22Rv1 (cell line): ENCODE data around the gene FGF21.

ENCODE experiments used
- H3K27ac ChIP-seq: fragments of 450-650 bp; 2 replicates; pipeline ENCODE4 v1.5.1; 2017
- ZFX ChIP-seq: fragments of 450-650 bp; IDR thresholded peaks from 2 replicates; pipeline ENCODE4 v1.6.1; 2017; ENCODE audit warnings: antibody characterized with exemption, borderline replicate concordance
- TF ChIP-seq, protein P1 (sequence below): fragments of 450-650 bp; IDR thresholded peaks from 2 replicates; pipeline ENCODE4 v1.5.1; 2017; ENCODE audit warnings: mild to moderate bottlenecking

FGF21 gene

DNA sequence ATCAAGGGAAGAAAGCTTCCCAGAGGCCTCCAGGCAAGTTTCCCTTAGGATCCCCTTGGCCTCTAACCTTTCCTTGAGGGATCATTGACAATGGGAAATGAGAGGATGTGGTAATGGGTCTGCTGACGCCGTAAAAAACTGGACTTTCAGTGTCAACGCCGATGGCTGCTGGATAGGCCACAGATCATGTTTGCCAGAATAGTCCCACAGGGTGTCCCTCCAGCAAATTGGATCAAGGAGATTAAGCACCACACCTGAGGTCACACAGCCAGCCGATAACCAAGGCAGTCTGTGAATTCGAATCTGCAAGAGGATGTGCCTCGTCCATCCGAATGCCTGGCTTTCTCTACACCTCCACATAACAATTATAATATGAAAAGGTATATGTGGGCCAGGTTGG lies 37.9 kb downstream of the FGF21 start:
- no peak overlapping the region for H3K27ac ChIP-seq
- TF ChIP-seq, protein P1, sequence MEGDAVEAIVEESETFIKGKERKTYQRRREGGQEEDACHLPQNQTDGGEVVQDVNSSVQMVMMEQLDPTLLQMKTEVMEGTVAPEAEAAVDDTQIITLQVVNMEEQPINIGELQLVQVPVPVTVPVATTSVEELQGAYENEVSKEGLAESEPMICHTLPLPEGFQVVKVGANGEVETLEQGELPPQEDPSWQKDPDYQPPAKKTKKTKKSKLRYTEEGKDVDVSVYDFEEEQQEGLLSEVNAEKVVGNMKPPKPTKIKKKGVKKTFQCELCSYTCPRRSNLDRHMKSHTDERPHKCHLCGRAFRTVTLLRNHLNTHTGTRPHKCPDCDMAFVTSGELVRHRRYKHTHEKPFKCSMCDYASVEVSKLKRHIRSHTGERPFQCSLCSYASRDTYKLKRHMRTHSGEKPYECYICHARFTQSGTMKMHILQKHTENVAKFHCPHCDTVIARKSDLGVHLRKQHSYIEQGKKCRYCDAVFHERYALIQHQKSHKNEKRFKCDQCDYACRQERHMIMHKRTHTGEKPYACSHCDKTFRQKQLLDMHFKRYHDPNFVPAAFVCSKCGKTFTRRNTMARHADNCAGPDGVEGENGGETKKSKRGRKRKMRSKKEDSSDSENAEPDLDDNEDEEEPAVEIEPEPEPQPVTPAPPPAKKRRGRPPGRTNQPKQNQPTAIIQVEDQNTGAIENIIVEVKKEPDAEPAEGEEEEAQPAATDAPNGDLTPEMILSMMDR = no peak
- no peak for TF ChIP-seq ZFX

DNA sequence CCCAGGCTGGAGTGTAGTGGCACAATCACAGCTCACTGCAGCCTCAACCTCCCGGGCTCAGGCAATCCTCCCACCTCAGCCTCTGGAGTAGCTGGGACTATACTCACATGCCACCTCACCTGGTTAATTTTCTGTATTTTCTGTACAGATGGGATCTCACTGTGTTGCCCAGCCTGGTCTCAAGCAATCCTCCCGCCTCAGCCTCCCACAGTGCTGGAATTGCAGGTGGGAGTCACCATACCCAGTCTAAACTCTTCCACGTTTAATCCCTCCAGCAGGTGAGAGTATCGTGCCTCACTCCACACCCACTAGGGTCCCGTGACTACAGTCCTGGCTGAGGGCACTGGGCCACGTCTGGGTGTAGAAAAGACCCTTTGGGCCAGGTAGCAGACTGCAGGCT lies 39.0 kb downstream of the FGF21 start:
- 0 out of 2 replicates have a peak overlapping the region, but pooled peaks have one; percentile 56 for H3K27ac ChIP-seq
- TF ChIP-seq, protein P1 = no peak

DNA sequence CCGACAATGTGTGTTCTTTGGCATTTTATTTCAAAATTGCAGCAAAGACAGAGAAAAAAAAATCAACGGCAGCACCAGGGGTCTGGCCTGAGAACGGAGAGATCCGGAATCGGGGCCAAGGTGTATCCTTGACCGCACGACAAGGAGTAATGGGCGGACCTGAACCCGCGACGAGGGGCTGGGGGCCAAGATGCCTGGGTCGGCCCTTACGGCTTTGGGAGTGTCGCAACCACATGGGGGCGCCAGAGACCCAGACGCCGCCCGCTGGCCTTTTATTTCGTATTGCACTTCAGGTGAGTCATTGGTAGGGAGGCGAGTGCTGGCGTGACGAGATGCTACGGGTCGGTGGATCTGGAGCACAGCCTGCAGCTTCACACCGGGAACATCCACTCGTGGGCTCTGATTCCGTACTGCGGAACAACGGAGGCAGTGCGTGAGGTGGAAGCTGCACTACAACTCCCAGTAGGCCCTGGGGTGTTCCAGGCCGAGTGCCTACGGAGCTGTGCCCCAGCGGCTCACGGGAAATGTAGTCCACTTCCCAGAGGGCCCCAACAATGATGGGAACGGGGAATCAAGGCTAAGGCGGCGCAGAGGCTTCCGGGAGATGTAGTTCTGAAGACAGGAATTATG lies 39.8 kb downstream of the FGF21 start:
- H3K27ac ChIP-seq = peak overlapping the region; percentile 56
- no peak for TF ChIP-seq ZFX
- TF ChIP-seq, protein P1 = peak; percentile 97

DNA sequence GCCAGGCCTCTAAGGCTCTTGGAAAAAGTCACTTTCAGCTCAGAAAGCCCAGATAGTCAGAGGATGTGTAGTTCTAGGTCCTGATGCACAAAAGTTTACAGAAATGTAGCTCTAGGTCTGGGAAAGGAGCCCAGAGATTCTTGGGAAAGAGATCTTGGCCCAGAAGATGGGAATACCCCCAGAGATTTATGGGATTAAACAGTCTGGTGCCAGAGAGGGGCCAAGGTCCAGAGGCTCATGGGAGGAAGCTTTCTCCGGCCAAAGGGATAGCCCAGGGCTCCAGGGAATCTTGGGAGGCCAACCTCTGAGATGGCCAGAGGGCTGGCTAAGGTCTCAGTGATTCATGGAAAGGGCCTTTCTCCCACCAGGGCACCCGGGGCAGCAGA lies 40.4 kb downstream of the FGF21 start:
- peak overlapping the region; percentile 56 for H3K27ac ChIP-seq
- no peak for TF ChIP-seq ZFX
- TF ChIP-seq, protein P1 = no peak

DNA sequence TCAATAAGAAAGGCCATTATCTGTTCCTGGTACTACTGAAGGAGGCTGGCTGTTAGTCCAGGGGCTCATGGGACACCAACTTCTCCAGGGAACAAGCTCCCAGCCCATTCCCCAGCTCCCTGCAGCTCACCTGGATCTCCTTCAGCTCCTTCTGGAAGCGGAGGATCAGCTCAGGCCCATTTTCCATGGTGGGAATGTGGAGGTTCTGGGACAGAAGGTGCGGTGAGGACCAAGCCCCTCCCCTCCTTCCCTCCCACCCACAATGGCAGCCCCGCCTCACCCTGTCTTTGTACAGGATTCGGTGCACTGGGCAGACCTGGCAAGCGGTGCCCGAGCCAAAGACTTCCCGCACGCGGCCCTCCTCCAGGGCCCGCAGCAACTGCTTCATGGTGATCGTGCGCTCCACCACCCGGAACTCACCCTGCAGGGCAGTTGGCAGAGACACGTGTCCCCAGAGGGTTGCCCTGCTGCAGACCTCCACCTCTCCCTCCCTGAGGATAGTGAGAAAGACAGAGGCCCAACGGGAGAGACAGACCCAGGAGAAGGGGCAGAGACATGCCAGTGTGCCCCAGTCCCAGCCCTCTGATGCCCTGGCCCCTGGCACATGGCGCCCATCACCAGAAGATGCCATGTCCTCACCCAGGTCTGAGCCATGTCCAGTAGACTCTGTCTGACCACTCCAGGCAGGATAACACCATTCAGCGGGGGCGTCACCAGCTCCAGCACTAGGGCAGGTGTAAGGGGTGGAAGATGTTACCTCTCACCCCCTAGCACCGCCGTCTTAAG lies 41.2 kb downstream of the FGF21 start:
- TF ChIP-seq, protein P1 = no peak
- no peak for TF ChIP-seq ZFX
- peak overlapping the region; percentile 56 for H3K27ac ChIP-seq

DNA sequence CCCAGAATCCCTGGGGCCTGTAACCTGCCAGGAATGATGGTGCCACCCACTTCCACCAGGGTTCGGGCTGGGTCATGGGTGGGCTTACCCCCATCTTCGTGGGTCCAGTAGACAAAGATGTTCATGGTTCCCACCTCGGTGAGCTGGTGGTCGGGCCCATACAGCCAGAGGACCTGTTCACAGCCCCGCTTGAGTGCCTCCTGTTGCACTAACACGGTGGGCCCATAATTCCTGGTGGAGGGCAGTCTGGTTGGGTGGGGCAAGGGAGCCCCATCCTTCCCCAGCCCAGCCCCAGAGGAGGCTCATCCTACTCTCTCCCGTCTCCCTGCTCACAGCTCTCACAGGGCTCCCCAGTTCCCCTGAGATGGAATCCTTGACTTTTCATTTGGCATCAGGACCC lies 41.8 kb downstream of the FGF21 start:
- TF ChIP-seq, protein P1 = no peak
- no peak for TF ChIP-seq ZFX

DNA sequence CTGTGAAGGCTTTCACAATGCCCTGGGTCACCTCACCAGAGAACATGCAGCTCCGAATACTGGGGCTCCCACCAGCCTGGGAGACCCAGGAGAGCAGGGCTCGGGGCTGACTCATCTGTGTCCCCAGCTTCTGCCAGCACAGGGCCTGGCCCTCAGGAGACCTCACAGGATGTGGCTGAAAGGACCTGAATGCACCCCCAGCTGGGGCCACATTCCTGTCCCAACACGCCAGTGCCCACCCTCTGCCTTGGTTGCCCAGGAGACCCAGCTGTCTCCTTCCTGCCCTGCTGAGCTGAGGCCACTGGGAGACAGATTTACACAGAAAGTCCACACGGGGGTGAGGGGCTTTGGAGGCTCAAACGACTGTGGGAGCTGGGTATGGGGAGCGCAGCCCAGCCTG lies 43.6 kb downstream of the FGF21 start:
- H3K27ac ChIP-seq = no peak overlapping the region
- no peak for TF ChIP-seq ZFX
- TF ChIP-seq, protein P1 = no peak

More for the DNA sequence above, 41.8 kb downstream of the FGF21 start:
- H3K27ac ChIP-seq = no peak overlapping the region
